Airway epithelial cell (primary cell): ENCODE data around the gene ADGRV1. TPM values are rescaled to one million over a fixed set of nuclear protein-coding genes. Genes with fewer than 3 reads are reported as not detected.

Experiments used
- total RNA-seq: library from RNA; depleted of rRNA; stranded (reverse); fragments of >200 nt; gene quantifications from 2 replicates; pipeline ENCODE4 v1.2.3, GENCODE V29; 2015

The ADGRV1 gene
- 0.49 and 0.60 TPM in 2 replicates for total RNA-seq

GRCh38 chr5:90558344-90559192 lies at the start of gene ADGRV1:
Gene ADGRV1 (plus strand): TSS chr5:90558797. CDS start chr5:90558896, 99 bp downstream.

GRCh38 chr5:90529194-90529938 lies 29.2 kb upstream of the ADGRV1 start, which contains the start of gene LYSMD3:
Gene LYSMD3 (minus strand): TSS chr5:90529584. CDS start chr5:90525289, 4,295 bp downstream.

Other genes with a start within 250 kb of the ADGRV1 start
- 15.7 and 22.4 TPM in 2 replicates for gene CETN3, start 149.0 kb upstream of the ADGRV1 start, total RNA-seq
- gene MBLAC2, start 84.0 kb upstream of the ADGRV1 start, total RNA-seq = 3.9 and 4.9 TPM in 2 replicates
- 22.7 and 26.1 TPM in 2 replicates for gene POLR3G, start 83.9 kb upstream of the ADGRV1 start, total RNA-seq
- 6.9 and 11.8 TPM in 2 replicates for gene LYSMD3, start 29.2 kb upstream of the ADGRV1 start, total RNA-seq